HG03521 (cell line): ENCODE measurements around the gene CCL8.

ENCODE experiments used
- ATAC-seq: cut with Tn5 transposase; IDR thresholded peaks from one replicate; pipeline ENCODE4 v1.9.1; 2021; ENCODE audit warnings: mild to moderate bottlenecking, moderate library complexity; ENCODE audit not compliant: unreplicated experiment

CCL8 gene

DNA sequence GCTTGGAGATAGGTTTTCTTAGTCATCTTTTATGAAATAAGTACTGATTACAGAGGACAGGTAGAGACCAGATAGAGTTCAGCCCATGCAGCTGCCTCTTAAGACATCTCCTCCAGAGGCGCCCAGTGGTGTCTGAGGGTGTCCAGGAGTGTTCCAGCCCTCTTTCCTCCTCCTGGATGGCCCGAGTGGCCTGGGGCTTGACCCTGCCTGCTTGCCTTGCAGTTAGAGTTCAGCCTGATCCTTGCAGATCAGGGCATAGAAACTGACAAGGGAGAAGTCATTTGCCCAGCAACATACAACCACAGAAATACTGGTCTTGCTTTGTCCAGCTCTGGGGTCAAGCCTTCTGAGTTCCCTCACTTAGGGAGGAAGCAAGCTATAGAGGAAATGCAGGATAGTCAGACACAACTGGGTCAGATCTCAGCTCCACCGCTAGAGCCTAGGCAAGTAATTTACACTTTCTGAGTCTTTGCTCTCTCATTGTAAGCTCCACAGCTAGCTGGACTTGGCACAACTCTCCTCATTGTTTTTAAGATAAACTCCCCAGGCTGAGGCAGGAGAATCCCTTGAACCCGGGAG lies 47.4 kb downstream of the CCL8 start:
- no peak for ATAC-seq

DNA sequence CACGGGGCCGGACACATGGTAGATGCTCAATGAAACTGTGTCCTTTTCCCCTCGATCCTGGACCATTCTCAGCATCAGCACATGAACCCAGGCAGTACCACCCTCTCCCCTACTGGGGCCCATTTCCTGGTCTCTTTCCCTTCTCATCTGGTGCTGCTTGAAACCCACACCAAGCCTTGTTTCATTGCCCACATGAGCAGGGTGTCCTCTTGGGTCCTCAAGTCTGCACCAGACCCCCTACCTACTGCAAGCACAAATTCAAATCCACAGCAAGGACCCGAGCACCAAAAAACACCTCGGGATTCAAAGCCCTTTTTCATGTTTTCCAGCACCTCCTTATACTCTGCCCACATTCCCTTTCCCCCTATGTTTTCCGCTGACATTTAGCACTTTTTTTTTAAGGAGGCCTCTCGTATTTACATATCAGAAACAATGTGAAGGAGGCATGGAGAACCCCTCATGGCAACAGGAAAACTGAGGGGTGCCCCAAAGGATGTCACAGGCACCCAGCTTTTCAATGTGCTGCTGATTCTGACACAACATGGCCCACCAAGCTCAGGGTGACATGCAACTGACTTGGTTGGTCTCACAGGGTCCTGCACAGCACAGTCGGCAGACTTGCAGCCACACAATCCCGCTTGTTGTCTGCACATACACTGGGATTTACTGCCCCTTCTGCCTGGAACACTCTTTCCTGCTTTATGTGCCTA lies 48.4 kb downstream of the CCL8 start:
- no peak for ATAC-seq

DNA sequence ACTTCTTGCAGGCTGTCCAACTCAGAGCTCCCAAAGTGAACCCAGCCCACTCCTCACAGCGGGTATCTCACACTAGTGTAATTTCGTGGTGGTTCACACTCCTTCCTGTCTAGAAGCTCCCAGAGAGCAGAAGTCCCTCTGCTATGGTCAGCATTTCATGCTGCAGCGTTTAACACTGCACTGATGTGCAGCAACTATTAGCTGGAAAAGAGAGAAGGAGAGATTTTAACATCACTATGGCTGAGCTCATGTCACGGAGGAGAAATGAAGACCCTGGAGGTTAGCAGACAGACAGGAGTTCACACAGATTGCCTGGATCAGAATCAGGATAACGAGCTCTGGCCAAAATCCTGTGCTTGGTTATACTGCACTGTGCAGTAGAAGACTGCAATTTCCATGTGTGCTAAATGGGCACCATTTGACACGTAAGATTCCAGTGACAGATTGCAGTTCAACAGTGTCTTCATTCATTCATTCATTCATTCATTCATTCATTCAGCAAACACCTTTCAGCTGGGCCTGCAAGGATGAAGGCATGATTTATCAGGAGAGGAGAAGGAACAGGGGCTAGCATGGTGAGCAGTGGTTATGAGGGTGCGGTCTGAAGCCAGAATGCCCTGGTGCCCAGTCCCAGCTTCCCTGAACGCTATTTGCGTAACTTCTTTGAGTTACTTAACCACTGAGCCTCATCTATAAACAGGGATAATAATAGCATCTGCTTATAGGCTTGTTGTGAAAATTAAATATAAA lies 49.1 kb downstream of the CCL8 start:
- no peak for ATAC-seq

- no peak for ATAC-seq
Observed at GRCh38 chr17:34368946-34369500, 49.8 kb downstream of the CCL8 start.

GRCh38 chr17:34369571-34369970 lies 50.3 kb downstream of the CCL8 start:
- no peak for ATAC-seq

DNA sequence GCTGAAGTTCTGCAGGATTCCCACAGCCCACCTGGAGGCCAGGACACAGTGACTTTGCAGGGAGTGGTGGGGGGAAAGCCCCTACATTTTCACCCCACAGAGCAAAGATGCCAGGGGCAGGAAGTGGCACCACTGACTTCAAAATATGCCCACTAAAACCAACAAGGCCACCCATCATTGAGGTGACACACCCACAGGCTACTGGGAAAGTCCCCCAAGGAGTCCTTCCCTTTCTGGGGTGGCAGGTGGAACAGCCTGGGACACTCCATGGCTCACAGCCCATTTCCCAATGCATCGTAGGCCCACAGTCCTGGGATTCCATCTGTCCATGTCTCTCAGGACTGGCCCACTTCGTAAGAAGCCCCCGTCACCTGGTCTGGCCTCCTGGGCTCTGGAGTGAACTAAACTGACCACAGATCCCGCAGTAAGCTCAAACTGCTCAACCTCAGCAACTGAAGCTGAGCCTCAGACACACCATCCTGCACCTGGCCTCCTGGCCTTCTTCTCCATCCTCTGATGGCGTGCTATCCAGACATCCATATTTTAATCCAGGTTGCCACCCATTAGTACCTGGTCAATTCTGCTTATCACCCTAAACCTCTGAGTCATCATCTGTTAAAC lies 51.3 kb downstream of the CCL8 start:
- ATAC-seq: no peak

- ATAC-seq: no peak
Observed at GRCh38 chr17:34370997-34371395, 51.8 kb downstream of the CCL8 start.
